SIG-M5 (cell line): ENCODE measurements around the gene ACSM4.
"Not testable (repeated sequence)": the region's sequence is repeated elsewhere in the genome, so short reads cannot be mapped to it uniquely, and the experiment has no call there.

Experiments used
- DNase-seq: peaks from one replicate; lab custom pipeline; 2025; lab: John Stamatoyannopoulos, UW

ACSM4 gene

GRCh38 chr12:7303772-7304171 lies at the start of gene ACSM4:
ACSM4 (plus strand) TSS chr12:7304072; CDS start chr12:7304332, 260 bp downstream.
- no peak for DNase-seq

GRCh38 chr12:7259060-7259459 lies 44.8 kb upstream of the ACSM4 start:
- DNase-seq = no peak

DNA sequence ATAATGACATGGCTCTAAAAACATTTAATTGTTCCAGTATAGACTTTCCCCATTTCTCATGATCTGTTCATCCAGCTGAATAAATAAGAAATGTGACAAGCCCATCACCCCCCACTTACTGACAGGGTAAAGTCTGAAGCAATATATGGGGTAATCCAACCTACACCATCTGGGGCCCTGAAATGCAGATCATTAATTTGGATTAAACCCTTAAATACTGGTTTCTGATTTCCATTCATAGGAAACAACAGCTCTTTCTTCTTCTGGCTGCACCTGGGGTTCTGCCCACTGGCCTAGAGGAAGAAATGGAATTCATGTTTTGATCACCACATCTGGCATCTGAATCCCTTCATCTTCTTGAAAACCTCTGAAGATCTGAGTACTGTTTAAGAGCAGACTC lies 39.3 kb upstream of the ACSM4 start:
- no peak for DNase-seq

DNA sequence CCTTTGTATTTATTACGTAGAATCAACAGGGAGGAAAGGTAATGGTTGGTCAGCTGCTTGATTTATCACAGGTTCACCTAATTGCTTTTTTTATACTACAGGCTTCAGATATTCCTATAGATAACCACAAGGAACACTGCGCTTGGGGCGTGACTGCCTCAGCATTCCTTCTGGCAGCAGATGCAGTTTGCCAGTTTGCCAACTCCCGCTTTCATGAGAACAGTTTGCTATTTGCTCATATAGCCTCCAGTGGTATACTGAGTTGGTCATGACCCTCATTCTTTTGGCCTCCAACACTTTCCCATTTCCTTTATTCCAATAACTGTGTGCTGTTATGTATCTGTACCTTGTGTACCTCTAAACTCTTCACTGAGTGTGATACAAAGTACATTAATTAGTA lies 38.6 kb upstream of the ACSM4 start:
- no peak for DNase-seq

GRCh38 chr12:7269273-7269672 lies 34.6 kb upstream of the ACSM4 start:
- no peak for DNase-seq

- no peak for DNase-seq
Measured at GRCh38 chr12:7271893-7272514, 31.9 kb upstream of the ACSM4 start.

GRCh38 chr12:7275482-7275881 lies 28.4 kb upstream of the ACSM4 start:
- DNase-seq = not testable (repeated sequence)

DNA sequence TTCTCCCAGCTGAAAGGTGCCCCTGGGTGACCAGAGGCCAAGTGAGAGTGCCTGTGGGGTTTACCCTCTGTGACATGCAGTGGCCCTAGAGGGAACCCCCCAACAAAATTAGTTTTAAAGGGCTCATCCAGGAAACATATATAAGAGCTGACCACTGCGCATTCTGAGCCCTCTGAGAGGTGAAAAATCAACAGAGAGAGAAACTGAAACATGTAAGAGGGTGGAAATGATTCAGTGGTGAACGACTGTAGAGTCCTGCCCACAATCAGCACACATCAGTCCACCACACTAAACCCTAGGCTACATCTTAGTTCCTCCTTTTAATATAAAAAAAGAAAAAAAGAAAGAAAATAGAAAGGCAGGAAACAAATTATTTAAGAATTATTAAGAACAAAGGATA lies 21.0 kb upstream of the ACSM4 start:
- DNase-seq = no peak

- no peak for DNase-seq
Measured at GRCh38 chr12:7289743-7290142, 14.1 kb upstream of the ACSM4 start.

GRCh38 chr12:7290588-7290987 lies 13.3 kb upstream of the ACSM4 start:
- DNase-seq = not testable (repeated sequence)

GRCh38 chr12:7292300-7292699 lies 11.6 kb upstream of the ACSM4 start:
- DNase-seq = no peak

GRCh38 chr12:7293670-7294069 lies 10.2 kb upstream of the ACSM4 start:
- no peak for DNase-seq

DNA sequence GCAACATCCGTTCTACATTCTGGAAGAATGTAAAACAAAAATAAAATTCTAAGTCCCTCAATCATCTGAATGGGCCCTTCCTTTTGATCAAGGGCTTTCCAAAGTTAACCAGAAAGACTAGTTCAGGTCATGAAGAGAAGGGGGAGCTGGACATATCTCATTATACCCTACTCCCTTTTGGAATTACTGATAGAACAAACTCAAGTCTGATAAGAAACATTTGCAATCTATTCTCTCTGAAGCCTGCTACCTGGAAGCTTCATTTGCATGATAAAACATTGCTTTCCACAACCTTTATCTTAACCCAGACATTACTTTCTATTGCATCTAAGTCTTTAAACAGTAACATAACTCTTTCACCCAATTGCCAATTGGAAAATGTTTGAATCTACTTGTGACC lies 8.3 kb upstream of the ACSM4 start:
- DNase-seq = no peak

- no peak for DNase-seq
Measured at GRCh38 chr12:7297865-7298264, 6.0 kb upstream of the ACSM4 start.

DNA sequence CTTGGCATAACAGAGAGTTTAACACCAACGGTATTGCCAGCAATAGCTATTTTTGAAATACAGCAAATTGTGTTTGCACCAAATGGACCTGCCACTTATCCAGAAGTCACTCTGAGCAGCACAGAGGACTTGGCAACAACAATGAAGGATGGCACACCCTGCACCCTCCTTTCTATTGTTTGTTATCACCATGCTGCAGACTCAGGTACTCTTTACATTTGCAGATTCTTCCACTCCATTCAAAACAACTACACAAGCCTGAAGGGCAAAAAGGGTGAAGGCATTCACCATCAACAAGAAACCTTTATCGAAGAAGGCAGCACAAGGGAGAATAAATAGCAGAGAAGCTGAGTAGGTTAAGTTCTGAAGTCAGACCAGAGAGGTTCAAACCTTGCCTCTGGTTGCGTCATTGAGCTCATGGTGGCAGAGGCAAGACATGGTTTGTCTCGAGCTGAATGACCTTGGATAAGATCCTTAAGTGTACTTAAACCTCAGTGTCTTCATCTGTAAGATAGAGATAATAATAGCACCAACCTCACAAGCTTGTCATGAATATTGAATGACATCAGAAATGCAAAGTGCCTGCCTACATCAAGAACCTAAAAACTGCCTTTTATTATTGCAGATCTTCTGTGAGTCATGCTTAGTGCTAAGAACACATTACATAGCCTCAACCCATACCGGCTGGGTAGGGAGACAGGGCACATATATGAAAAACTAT lies 1.4 kb upstream of the ACSM4 start:
- DNase-seq = no peak

GRCh38 chr12:7303230-7303629 lies 642 bp upstream of the ACSM4 start:
- no peak for DNase-seq

- DNase-seq = no peak
Measured at GRCh38 chr12:7304456-7304855, 584 bp downstream of the ACSM4 start.

DNA sequence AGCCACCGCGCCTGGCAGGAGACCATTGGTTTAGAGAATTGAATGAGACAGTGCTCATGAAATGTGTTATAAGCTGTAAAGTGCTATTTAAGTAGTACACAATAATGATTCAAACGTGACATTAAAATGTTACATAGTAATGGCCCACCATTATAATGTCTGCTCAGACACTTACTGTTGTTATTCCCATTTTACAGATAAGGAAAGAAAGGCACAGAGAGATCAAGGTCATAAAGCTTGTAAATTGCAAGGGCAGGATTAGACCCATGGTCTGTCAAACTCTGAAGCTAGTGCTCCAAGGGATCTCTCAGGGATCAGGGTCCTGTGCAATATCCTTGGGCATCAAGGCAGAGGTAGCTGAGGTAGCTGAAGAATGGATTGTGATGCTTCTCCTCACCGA lies 6.2 kb downstream of the ACSM4 start:
- DNase-seq = no peak

GRCh38 chr12:7319930-7320329 lies 16.1 kb downstream of the ACSM4 start:
- no peak for DNase-seq

DNA sequence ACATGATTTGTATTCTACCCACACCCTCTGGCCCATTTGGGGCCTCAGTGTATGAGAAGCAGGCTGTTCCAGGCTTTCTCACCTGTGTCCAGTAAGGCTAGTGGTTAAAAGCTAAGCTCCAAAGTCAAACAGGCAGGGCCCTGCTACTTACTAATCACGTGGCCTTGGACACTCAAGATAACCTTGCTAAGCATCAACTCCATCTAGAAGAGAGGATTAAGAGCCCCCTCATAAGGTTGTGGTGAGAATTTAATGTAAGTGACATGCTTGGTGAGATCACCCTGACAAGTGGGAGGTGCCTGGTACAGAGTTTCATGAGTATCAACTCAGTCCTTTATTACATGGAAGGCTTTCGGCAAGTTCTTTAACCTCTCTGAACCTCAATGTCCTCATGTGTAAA lies 17.8 kb downstream of the ACSM4 start:
- no peak for DNase-seq

DNA sequence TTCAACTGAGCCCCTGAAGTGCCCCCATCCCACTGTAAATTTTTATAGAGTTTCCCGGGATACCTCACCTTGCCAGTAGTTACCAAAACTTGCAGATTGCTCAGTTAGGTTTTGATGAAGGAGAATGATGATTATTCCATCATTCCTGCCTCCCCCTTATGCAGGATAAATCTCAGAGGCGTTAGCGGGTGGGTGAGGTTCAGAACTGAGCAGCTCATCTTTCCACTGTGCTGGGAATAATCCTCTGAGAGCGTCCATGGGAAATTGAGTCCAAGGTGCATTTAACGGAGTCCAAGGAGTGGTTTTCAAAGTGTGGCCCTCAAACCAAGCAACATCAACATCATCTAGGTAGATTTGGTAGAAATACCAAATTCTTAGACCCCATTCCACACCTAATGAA lies 18.7 kb downstream of the ACSM4 start:
- DNase-seq = no peak

DNA sequence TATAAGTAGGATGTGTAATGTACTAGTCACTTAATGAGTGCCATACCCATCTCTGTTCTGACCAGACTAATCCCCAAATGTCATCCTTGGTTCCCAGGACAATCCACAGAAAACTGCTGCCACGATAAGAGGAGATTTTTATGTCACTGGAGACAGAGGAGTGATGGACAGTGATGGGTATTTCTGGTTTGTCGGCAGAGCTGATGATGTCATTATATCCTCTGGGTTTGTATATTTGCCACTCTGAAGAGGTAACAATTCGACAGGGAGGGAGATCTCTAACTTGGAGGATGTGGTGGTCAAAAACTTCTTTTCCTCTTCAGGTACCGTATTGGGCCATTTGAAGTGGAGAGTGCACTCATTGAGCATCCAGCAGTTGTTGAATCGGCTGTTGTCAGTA lies 20.3 kb downstream of the ACSM4 start:
- DNase-seq = no peak

DNA sequence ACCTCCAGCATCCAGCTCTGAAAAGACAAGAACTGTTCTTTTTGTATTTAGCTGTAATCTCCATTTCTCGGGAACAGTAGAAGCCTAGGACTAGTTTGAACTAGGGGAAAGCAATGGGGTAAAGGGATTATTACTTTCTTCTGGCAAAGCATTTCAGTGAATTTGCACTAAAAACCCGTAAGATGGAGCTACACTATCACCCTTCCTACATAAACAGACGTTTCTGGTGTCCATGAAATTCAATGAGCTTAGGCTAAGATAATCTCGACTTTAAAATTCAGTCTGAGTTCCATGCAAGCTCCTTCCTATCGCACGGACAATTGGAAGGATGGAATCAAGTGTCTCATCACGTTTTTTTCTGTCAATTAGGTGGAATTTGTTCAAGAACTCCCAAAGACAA lies 24.0 kb downstream of the ACSM4 start:
- DNase-seq = no peak

GRCh38 chr12:7337790-7338189 lies 33.9 kb downstream of the ACSM4 start:
- DNase-seq = not testable (repeated sequence)
